CD4-positive, alpha-beta T cell treated with Interleukin-15 for 1 hour (primary cell): ENCODE data around the gene RCBTB2.
A peak's percentile ranks its signal among the peaks of the same experiment; 100 is the strongest.

Experiments
- DNase-seq: peaks from one replicate; pipeline ENCODE4 v3.0.0-alpha.2; 2020

Gene RCBTB2

DNA sequence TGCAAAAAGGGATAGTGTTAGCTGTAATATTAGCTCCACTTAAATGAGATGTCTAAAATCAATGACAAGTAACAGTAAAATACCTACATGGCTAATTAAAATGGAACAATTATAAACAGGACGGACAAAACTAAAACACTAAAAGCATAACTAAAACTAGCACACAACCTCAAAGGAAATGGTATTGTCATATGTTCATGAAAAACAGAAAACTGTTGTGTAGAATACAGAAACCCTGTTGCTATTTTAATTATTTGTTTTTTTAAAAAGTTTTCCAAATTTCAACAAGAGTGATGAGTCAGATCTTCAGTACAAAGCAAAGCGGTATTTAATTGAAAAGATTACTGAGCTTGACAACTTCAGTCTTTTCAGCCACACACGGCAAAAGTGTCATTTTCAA lies 4.2 kb downstream of the RCBTB2 start:
- DNase-seq, result no peak

DNA sequence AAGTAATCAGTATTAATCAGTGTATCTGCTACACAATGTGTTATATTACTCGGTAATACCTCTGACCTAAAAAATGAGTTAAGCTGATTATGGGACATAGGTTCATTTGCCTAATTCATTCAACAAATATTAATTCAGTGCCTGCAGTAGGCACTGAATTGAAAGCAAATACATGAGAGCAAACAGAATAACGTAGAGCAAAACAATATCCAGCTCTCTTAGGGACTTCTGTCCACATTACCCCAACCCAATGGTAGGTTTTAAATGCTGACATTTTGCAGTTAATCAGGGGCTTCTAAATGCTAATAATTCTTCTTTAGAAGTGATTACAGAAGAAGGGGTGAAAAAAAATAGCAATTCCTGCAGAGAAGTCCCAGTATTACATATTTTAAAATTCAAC lies 4.9 kb downstream of the RCBTB2 start:
- no peak for DNase-seq

DNA sequence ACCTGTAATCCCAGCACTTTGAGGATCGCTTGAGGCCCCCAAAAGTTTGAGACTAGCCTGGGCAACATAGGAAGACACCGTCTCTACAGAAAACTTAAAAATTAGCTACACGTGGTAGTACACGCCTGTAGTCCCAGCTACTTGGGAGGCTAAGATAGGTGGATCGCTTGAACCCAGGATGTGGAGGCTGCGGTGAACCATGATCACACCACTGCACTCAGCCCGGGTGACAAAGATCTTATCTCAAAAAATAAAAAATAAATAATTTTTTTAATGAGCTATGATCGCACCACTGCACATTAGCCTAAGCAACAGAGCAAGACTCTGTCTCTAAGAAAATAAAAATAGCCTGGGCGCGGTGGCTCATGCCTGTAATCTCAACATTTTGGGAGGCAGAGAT lies 6.6 kb downstream of the RCBTB2 start:
- DNase-seq, result no peak

GRCh38 chr13:48518083-48518482 lies 14.8 kb downstream of the RCBTB2 start:
- DNase-seq, result no peak

DNA sequence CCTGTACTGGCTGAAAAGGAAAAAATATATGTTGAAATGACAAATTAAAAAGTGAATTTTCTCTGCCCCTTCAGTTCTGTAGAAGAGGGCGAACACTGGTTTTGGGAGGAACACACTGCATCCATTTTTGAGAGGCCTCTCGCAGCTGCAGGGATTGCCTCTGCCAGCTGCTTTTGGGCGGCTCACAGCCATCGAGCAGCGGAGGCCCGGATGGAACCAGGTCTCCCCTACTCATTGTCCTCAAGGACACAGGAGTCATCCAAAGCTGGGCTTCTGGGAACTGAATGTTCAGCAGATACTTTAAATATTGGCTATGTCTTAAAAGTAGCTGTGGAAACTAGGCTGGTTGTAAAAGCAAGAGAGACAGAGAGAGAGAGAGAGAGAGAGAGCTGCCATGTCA lies 17.1 kb downstream of the RCBTB2 start:
- no peak for DNase-seq

GRCh38 chr13:48514793-48515192 lies 18.1 kb downstream of the RCBTB2 start:
- DNase-seq, result no peak

DNA sequence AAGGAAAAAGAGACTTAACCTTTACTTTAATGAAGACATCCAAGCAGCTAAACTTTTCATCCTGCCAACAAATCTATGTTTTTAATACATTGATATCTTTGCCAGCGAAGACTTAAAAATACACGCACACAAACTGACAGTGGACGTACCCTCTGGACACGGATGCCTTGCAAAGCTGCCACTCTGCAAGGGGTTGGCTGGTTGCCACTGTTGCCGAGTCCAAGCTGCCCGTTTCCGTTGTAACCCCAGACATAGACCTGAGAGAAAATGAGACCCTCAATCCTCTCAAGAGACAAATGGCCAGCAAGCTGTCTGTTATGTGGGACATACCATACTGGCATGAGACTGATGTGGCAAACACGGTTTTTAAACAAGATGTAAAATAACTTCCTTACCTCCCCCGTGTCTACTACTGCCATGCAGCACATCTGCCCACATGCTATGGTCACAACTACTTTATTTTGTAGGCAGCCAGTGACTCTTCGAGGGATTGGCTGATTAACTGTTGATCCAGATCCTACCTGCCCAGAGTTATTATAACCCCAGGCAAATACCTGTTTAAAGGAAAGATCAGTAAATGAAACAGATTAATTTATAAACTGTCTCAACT lies 21.2 kb downstream of the RCBTB2 start:
- DNase-seq, result no peak

DNA sequence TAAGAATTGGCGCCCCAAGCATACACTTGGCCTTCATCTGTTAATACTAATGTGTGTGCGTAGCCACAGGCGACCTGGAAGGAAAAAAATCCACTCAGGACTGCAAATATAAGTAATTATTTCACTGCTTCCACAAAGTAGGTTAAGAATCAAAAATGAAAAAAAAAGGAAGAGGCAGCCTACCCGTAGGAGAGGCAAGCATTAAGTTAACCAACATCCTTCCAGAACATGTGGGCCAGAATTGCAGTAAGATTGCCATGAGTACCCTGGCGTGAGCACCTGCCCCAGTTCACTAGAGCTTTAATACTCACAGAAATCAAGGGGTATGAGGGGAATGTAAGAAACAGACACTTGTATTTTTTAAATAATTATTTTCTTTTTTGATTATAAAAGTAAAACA lies 22.2 kb downstream of the RCBTB2 start:
- no peak for DNase-seq

DNA sequence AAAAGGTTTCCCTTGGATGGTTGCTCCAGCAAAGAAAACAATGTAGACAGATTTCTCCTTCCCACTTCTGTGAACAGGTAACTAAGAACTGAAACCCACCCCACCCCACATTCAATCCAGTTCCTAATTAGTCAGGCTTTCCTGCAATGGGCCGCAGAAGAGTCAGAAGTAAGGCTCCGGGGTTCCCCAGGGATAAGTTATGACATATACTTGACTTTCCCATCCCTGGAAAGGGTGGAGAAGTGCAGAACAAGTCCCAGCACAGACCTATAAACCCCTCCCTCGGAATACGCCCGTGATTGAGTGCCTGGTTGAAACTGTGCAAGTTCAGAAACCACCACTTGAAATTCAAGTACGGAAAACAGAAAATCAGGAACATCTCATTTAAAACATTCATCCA lies 24.9 kb downstream of the RCBTB2 start:
- DNase-seq, result no peak

DNA sequence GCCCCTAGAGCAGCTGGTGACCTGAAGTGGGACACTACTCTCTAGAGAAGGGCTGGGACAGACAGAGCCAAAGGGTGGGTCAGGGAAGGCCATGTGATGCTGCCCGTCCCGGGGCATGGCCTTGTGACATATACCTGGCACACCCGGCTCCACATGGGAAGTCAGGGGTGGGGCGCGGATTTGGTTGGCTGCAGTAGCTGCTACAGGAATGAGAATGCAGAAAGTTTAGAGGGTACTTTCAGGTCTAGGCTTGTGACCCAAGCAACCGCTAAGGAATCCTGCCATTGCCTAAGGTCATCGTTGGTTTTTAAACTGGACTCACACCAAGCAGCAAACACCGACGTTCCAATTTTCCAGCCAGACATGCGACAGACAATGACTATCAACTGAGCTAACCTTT lies 25.9 kb downstream of the RCBTB2 start:
- no peak for DNase-seq

- no peak for DNase-seq
These were observed 26.7 kb downstream of the RCBTB2 start for GRCh38 chr13:48506092-48506701.

GRCh38 chr13:48505597-48506091 lies 27.2 kb downstream of the RCBTB2 start:
- DNase-seq, result peak; percentile 66

DNA sequence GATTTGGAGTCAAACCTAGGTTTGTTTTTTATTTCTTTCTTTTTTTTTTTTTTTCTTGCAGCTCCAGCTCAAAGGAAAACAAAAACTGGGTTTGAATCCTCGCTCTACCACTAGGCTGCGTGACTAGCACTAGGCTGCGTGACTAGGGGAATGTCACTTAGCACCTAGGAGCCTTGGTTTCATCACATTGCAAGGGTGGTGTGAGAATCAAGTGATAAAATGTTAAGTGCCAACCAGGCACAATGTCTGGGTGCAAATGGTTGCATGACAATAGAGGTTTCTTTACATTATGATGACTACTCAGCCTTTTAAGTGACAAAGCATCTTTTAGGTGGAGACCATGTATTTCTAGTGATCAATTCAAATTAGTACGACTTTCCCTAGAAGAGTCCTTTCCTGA lies 27.9 kb downstream of the RCBTB2 start:
- DNase-seq, result no peak

- no peak for DNase-seq
These were observed 28.3 kb downstream of the RCBTB2 start for GRCh38 chr13:48504606-48505005.

GRCh38 chr13:48502601-48503319 lies 30.1 kb downstream of the RCBTB2 start:
- DNase-seq, result no peak

GRCh38 chr13:48501705-48502104 lies 31.2 kb downstream of the RCBTB2 start:
- no peak for DNase-seq

DNA sequence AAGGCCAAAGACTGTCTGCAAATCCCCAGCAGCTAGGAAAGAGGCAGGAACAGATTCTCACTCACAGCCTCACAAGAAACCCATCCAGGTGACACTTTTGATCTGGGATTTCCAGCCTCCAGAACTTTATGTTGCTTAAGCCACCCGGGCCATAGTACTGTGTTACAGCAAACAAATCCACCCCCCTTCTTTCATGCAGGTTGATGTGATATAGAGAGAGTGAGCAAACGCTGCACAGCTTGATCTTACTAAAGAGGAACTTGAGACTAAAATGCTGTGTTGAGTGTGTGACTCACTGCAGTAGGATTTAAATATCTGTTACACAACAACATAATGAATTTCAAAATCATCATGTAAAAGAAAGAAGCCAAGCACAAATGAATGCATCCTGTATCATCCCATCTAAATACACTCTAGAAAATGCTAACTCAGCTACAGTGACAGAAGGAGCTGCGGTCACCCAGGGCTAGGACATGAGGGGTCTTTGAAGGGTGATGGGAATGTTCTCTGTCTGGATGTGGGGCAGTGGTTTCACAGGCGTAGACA lies 32.2 kb downstream of the RCBTB2 start:
- peak; percentile 37 for DNase-seq

DNA sequence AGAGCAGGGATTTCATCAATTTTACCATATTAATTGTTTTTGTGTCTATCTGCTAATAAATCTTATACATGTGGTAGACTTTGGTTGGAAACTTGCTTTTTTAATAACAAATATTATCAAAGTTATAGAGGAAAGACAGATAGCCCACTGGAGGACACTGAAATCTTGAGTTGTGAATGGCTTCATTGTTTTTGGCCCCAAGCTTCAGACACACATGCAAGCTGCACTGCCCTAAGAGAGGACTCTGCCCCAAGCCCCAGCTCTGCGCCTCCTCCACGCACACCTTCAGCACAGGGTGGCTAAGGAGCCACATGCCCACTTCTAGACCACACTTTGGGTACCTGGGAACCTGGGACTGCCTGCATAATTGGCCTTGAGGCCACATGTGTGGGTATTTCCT lies 35.2 kb downstream of the RCBTB2 start:
- DNase-seq, result no peak

DNA sequence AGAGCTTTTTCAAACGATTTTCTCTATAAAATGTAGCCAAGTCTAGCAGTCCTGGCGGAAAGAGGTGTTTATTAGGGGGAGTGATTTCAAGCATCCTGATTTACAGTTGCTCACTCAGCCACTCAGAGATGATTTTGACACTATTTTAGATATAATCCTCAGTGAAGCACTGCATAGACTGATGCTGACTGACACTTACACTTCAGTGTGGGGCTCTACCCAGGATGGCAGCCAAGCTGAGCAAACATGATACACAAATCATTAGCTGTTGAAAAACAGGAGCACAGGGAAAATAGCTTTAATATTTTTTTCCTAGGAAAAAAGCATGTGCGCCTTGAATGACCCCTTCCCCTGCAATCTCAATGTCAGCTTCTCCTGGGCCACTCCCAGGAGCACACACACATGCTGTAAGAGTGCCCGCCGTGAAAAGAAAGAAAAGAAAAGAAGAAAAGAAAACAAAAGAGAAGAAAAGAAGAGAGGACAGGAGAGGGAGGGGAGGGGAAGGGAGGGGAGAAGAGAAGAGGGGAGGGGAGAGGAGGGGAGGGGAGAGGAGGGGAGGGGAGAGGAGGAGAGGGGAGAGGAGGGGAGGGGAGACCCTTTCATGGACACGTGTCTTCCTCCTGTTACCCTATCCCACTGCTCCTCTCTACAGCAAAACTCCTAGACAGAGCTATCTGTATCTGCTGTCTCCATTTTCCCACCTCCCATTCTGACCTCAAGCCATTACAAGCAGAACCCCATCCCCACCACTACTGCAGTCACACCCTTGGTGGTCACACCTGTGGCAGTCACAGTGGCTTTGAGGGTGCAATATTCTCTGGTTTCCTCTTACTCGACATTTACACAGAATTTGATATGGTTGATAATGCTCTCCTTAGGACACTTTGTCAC lies 36.4 kb downstream of the RCBTB2 start:
- DNase-seq, result peak; percentile 41

GRCh38 chr13:48494874-48495273 lies 38.0 kb downstream of the RCBTB2 start:
- DNase-seq, result no peak

- no peak for DNase-seq
These were observed 39.0 kb downstream of the RCBTB2 start for GRCh38 chr13:48493851-48494250.

GRCh38 chr13:48493066-48493765 lies 39.7 kb downstream of the RCBTB2 start:
- no peak for DNase-seq
